HG02610 (cell line): ENCODE results near the gene DLG1.

ENCODE experiments used
- ATAC-seq: cut with Tn5 transposase; IDR thresholded peaks from one replicate; pipeline ENCODE4 v1.9.1; 2021; ENCODE audit warnings: mild to moderate bottlenecking, moderate library complexity; ENCODE audit not compliant: unreplicated experiment

Gene DLG1

GRCh38 chr3:197183582-197183981 is 114.8 kb downstream of the DLG1 start:
- no peak for ATAC-seq

- ATAC-seq: no peak
These were observed 116.7 kb downstream of the DLG1 start for GRCh38 chr3:197181741-197182140.

DNA sequence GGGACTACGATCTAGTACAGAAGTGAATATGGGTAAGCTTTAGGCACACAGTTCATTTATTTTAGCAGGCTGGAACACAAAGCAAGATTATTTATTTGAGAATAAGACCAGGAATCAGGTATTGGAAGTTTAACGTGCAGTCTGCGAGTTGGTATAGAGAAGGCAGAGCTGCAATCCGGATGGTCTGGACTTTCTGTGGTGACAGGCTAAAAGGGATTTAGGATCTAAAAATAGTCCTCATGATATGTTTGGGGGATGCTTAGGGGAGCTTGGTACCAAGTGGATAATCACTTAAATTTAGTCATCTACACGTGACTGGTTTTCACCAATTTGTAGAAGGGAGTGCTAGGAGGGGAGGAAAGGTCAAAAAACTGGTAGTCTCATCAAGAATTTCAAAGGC is 119.4 kb downstream of the DLG1 start:
- ATAC-seq: no peak

DNA sequence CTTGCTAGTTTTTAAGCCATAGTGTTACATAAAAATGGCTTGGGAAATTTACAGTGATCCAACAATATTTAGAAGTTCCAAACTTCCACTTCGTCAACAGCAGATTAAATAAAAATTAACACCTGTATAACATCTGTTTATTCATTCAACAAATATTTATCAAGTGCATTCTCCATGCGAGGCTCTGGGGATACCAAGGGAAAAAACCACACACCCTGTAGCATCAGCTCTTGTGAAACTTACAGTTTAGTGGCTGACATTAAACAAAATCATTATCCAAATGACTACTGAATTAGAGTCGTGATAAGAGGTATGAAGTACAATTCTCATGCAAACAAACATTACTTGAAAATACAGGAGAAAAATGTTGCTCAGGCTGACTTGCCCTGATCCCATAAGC is 122.9 kb downstream of the DLG1 start:
- no peak for ATAC-seq

GRCh38 chr3:197174927-197175326 is 123.5 kb downstream of the DLG1 start:
- ATAC-seq: no peak

- ATAC-seq: no peak
These were observed 124.8 kb downstream of the DLG1 start for GRCh38 chr3:197173620-197174019.

DNA sequence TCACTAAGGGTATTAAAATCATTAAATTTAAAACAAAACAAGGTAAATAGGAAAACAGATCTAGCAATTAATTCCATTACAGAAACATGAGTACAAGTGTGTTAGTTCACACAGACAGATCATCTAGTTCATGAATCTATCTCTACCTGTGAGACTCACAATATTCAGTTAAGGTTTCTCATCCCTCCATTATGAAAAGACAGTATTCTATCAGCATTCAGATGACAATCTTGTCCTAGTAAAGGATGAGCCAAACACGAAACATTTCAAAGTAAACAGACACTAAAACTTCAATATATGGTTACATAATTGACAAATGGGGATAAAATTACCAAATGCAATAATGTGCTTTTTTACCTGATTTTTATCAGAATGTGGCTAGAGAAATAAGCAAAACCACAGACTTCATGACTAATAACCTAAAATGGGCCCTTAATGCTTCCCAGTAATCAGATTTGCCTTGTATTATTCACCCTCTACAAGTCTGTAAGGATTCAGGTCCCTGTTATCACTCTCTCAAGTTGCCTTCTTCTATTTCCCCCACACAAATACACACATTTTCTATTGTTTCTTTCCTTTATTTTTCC is 126.8 kb downstream of the DLG1 start:
- ATAC-seq: no peak

- ATAC-seq: no peak
These were observed 129.4 kb downstream of the DLG1 start for GRCh38 chr3:197169028-197169427.

DNA sequence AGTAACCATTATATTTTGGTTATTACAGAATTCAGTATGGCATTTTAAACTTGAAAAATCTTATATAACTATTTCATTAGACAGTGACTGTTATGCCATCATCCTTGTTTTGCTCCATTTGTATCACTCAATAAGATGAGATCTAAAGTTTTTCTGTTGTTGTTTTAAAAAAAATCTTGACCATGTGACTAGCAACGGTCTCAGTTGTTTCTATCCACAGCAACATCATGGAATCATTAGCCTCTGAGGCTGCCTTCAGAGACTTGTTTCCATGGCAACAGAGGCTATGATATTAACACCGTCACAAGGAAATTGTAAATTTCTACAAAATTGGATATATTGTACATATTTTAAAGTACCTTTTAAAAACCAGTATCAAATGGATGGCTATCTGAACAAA is 129.8 kb downstream of the DLG1 start:
- ATAC-seq: no peak

DNA sequence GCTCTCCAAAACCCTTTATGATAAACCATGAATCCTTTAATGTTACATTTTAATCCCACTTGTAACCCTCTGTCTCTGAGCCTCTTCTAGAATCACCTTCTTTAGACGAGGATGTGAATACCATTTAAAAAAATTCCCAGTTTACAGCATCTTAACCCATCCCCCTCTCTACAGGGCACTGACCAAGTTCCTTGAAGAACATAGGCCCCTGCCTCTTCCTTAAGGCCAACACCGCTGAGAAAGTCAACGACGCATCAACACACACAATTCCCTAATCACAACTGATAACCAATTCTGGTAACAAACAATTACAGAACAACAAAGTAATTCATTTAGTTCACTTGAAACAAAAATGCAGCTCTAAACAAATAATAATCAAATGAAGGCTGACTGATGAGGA is 130.3 kb downstream of the DLG1 start:
- ATAC-seq: no peak

GRCh38 chr3:197167549-197167948 is 130.9 kb downstream of the DLG1 start:
- no peak for ATAC-seq

- no peak for ATAC-seq
These were observed 132.5 kb downstream of the DLG1 start for GRCh38 chr3:197165890-197166289.

DNA sequence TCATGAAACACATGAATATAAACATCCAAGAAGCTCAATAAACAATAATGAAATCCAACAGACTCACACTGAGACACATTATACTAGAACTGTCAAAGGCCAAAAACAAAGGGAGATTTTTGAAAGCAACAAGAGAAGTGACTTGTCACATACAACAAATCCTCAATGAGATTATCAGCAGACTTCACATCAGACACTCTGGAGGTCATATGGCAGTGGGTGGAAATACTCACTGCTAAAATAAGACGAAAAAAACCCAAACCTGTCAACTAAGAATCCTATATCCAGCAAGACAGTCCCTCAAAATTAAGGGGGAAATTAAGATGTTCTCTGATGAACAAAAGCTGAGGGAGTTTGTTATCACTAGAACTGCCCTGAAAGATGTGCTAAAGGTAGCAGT is 143.4 kb downstream of the DLG1 start:
- ATAC-seq: no peak

DNA sequence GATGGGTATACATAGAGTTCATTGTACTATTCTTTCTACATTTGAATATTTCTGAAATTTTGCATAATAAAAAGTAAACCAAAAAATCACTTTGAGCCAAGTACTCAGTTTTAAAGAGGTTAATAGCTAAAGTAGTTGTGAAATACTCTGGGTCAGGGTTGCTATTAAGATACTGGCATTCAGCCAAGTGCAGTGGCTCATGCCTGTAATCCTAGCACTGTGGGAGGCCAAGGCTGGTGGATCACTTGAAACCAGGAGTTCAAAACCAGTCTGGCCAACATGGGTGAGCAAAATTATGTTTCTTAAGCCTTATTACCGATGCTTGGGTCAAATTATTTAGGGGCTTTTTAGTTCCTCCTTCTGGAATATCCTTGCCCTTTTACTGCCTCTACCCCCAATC is 146.8 kb downstream of the DLG1 start:
- no peak for ATAC-seq

GRCh38 chr3:197149528-197149927 is 148.9 kb downstream of the DLG1 start:
- no peak for ATAC-seq

DNA sequence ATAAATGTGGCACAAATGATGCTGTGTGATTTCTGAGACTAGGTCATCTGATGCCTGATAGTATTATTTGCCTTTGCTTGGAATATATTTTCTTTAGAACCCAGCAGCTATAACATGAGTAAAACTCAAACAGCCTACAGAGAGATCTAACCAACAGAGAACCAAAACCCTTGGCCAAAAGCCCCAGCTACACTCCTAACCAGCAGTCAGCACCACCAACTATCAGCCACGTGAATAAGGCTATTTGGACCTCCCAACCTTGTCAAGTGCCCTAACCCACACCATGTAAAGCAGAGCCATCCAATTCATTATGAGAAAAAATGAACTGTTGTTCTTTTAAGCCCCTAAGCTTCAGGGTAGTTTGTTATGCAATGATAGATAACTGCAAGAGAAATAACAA is 154.2 kb downstream of the DLG1 start:
- ATAC-seq: no peak

- no peak for ATAC-seq
These were observed 158.8 kb downstream of the DLG1 start for GRCh38 chr3:197139586-197139985.

DNA sequence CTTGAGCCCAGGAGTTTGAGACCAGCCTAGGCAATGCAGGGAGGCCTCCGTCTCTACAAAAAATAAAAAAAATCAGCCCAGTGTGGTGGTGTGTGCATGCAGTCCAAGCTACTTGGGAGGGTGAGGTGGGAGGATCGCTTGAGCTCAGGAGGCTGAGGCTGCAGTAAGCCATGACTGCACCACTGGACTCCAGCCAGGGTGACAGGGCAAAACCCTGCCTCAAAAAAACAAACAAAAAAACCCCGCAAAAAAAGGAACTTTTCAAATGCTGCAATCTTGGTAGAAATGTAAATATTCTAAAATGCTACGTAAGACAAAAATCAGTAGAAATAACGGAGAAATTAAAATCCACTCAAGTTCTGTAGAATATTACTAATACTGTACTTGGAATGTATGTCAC is 160.7 kb downstream of the DLG1 start:
- ATAC-seq: no peak

DNA sequence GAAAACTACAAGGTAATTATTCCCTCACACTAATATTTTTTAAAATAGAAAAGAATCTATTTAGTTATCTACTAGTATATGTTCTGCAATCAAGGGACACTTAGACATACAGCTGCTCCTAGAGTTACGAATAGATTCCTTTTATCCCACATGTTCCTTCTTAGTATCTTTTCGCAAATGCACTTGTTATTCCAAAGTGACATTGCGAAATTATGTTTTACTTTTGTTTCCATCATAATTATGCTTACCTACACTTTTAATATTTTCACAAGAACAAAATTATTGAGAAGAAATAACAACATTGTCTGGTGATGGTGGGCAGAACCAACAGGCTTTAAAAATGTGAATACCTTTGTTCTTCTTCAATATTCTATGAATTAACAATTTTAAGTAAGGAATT is 161.7 kb downstream of the DLG1 start:
- no peak for ATAC-seq

- no peak for ATAC-seq
These were observed 163.2 kb downstream of the DLG1 start for GRCh38 chr3:197135212-197135611.

DNA sequence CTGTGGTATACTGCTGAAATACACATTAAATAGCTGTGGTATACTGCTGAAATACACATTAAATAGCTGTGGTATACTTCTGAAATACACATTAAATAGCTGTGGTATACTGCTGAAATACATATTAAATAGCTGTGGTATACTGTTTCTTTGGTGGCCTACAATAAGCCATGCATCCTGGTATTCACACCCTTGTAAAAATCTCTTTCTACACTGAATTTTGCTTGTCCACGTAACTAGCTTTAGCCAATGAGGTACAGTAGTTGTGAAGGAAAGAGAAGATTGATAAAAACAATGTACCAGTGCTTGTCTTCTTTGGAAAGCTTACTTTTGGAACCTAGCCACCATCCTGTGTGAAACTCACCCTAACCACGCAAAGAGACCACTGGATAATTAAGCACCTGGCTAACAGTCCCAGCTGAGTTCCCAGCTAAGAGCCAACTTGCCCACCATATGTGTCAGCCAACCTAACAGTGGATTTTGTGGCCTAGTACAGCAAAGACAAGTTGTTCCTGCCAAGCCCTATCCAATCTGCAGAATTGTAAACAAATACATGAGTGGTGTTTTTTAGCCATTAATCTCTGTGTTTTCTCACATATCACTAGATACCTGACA is 165.4 kb downstream of the DLG1 start:
- ATAC-seq: no peak

DNA sequence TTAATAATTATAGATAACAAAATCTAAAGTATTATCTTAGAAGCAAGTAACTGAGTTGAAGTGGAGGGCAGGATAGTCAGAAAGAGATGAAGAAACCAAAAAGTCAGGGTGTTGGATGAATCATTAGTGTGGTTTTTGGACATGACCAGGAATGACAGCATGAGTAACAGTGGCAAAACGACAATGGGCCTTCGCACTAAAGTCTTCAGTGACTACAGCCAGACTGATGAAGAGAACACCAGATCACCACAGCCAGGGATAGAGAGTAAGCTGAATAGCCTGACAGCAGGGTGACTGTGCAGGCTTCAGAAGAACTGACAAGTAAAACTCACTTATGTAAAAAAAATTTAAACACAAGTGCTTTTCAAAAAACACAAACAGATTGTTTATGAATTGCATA is 172.8 kb downstream of the DLG1 start:
- ATAC-seq: no peak

DNA sequence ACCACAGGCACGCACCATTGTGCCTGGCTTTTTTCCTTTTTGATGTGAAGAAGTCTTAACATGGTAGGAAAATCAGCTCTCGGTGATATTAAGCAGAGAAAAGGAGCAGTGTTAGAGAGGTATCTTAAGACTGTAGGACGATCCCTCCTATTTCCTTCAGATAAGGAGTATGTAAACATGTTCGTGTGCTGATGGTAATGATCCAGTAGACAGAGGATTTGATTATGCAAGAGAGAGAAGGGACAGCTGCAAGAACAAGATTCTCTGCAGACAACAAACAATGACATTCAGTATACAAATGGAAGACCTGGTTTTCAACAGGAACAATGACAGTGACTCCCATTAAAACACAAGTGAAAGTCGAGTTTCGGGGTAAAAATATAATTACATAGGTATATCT is 173.7 kb downstream of the DLG1 start:
- ATAC-seq: no peak
